ENCODE measurements around the gene UPP2. TPM values are rescaled to one million over a fixed set of nuclear protein-coding genes. Genes with fewer than 3 reads are reported as not detected.

UPP2 gene
- not detected in 3 replicates for total RNA-seq

GRCh38 chr2:158101384-158101926 lies at the start of gene UPP2:
Gene UPP2 (plus strand): TSS chr2:158101876. CDS start chr2:158102064, 188 bp downstream.
- Mint-ChIP-seq H3K4me3 (no peak within 1 kb of the TSS), H3K9me3 (no peaks in the 10 kb centered on the region), H3K36me3 (no peaks in the 10 kb centered on the region), H3K27me3 (ENCODE audit: low read depth) (peaks cover 3% of the 10 kb centered on the region), H3K27ac (no peak within 1 kb of the TSS), H3K4me1 (no peaks in the 10 kb centered on the region)
- TF ChIP-seq CTCF (IDR thresholded peaks at IDR 0.05; ENCODE audit: unreplicated experiment): no peak
- DNase-seq (ENCODE audit: low spot score in 2 of 2, unreplicated experiment in 2 of 2): no peak

- DNase-seq (ENCODE audit: low spot score in 2 of 2, unreplicated experiment in 2 of 2): no peak
- Mint-ChIP-seq H3K4me3 (no peak overlapping the region), H3K27me3 (ENCODE audit: low read depth) (no peaks in the 10 kb centered on the region), H3K36me3 (no peaks in the 10 kb centered on the region), H3K9me3 (peaks cover 3% of the 10 kb centered on the region), H3K4me1 (no peaks in the 10 kb centered on the region), H3K27ac (no peak overlapping the region)
- TF ChIP-seq CTCF (IDR thresholded peaks at IDR 0.05; ENCODE audit: unreplicated experiment): no peak
Measured at GRCh38 chr2:158052761-158053160, 48.9 kb upstream of the UPP2 start.

- H3K27me3 Mint-ChIP-seq (ENCODE audit: low read depth): no peaks in the 10 kb centered on the region
- peaks cover 3% of the 10 kb centered on the region for H3K9me3 Mint-ChIP-seq
- no peak overlapping the region for H3K4me3 Mint-ChIP-seq
- H3K4me1 Mint-ChIP-seq: peaks cover 12% of the 10 kb centered on the region
- DNase-seq (ENCODE audit: low spot score in 2 of 2, unreplicated experiment in 2 of 2): no peak
- no peaks in the 10 kb centered on the region for H3K36me3 Mint-ChIP-seq
- no peak for TF ChIP-seq CTCF (IDR thresholded peaks at IDR 0.05; ENCODE audit: unreplicated experiment)
- no peak overlapping the region for H3K27ac Mint-ChIP-seq
Measured at GRCh38 chr2:158056875-158057274, 44.8 kb upstream of the UPP2 start.

GRCh38 chr2:158060160-158060834 lies 41.4 kb upstream of the UPP2 start:
- Mint-ChIP-seq H3K9me3 (peaks cover 8% of the 10 kb centered on the region), H3K27me3 (ENCODE audit: low read depth) (no peaks in the 10 kb centered on the region), H3K36me3 (no peaks in the 10 kb centered on the region), H3K4me1 (peaks cover 12% of the 10 kb centered on the region), H3K27ac (peak overlapping the region; percentile 17), H3K4me3 (no peak overlapping the region)
- DNase-seq (ENCODE audit: low spot score in 2 of 2, unreplicated experiment in 2 of 2): no peak
- no peak for TF ChIP-seq CTCF (IDR thresholded peaks at IDR 0.05; ENCODE audit: unreplicated experiment)

- TF ChIP-seq CTCF (IDR thresholded peaks at IDR 0.05; ENCODE audit: unreplicated experiment): no peak
- Mint-ChIP-seq H3K4me3 (no peak overlapping the region), H3K9me3 (peaks cover 11% of the 10 kb centered on the region), H3K36me3 (no peaks in the 10 kb centered on the region), H3K27ac (peak overlapping the region; percentile 17), H3K4me1 (peaks cover 12% of the 10 kb centered on the region), H3K27me3 (ENCODE audit: low read depth) (no peaks in the 10 kb centered on the region)
- DNase-seq (ENCODE audit: low spot score in 2 of 2, unreplicated experiment in 2 of 2): no peak
Measured at GRCh38 chr2:158060835-158061435, 40.7 kb upstream of the UPP2 start.
